H1 (cell line): ENCODE data around the gene GBP2. TPM values are rescaled to one million over a fixed set of nuclear protein-coding genes. Genes with fewer than 3 reads are reported as not detected.

Experiments used
- CTCF ChIA-PET: fragments of 300-600 bp; sonication (Branson Sonifier 250); formaldehyde crosslinking; loops from one replicate; lab custom pipeline; 2021; ENCODE audit not compliant: partially characterized antibody; lab: Charles Lee
- POLR2A ChIA-PET: fragments of 300-600 bp; sonication (Branson Sonifier 250); formaldehyde crosslinking; loops from one replicate; lab custom pipeline; 2021; ENCODE audit warnings: inconsistent platforms; ENCODE audit not compliant: partially characterized antibody; lab: Charles Lee
- DNase-seq, 2 experiments: peaks; one replicate each; pipeline versions ENCODE4 v3.0.0 to v3.0.0-alpha.2; 2010 to 2022; ENCODE audit warnings: low spot score in 2 of 2, low read depth in 1 of 2, mixed read lengths in 1 of 2
- FAIRE-seq: peaks from 2 replicates; lab custom pipeline; 2011; peaks lifted over from hg19 to GRCh38; lab: Jason Lieb, UNC
- H2AFZ ChIP-seq: 2 replicates; pipeline ENCODE4 v1.8.1; 2012; ENCODE audit warnings: low read length, inconsistent platforms
- H2AK5ac ChIP-seq: 2 replicates; pipeline ENCODE4 v1.6.1; 2013; ENCODE audit warnings: low read depth, low read length
- H2BK120ac ChIP-seq: replicated peaks from 2 replicates; pipeline ENCODE3; 2013; ENCODE audit warnings: low read depth, low read length, inconsistent platforms
- H2BK12ac ChIP-seq: 2 replicates; pipeline ENCODE4 v1.6.1; 2013; ENCODE audit warnings: low read depth, low read length
- H2BK15ac ChIP-seq: 2 replicates; pipeline ENCODE4 v1.6.1; 2013; ENCODE audit warnings: low read length
- H2BK20ac ChIP-seq: 2 replicates; pipeline ENCODE4 v1.6.1; 2013; ENCODE audit warnings: low read length
- H2BK5ac ChIP-seq: 2 replicates; pipeline ENCODE4 v1.6.1; 2013; ENCODE audit warnings: low read depth, low read length
- H3K14ac ChIP-seq: 2 replicates; pipeline ENCODE4 v1.6.1; 2013; ENCODE audit warnings: inconsistent platforms; ENCODE audit not compliant: insufficient read length
- H3K18ac ChIP-seq: 2 replicates; pipeline ENCODE4 v1.6.1; 2013; ENCODE audit warnings: low read length; ENCODE audit errors: extremely low read depth
- H3K23ac ChIP-seq: 2 replicates; pipeline ENCODE4 v1.6.1; 2013; ENCODE audit warnings: inconsistent platforms; ENCODE audit not compliant: insufficient read length
- H3K23me2 ChIP-seq: 2 replicates; pipeline ENCODE4 v1.6.1; 2013; ENCODE audit warnings: low read depth, low read length
- H3K27ac ChIP-seq: 2 replicates; pipeline ENCODE4 v1.6.1; 2011; ENCODE audit warnings: low read depth, low read length, inconsistent platforms
- H3K27me3 ChIP-seq, 4 experiments: replicated peaks in 1 of 4; 1 replicate in 1 of 4; 2 replicates in 3 of 4; pipeline versions ENCODE4 v1.6.1 to v1.8.1; 2011 to 2013; ENCODE audit warnings: low read length in 3 of 4, mild to moderate bottlenecking in 3 of 4, inconsistent platforms in 2 of 4, mixed read lengths in 2 of 4, moderate library complexity in 1 of 4; ENCODE audit not compliant: control insufficient read depth in 3 of 4, insufficient read depth in 3 of 4; ENCODE audit errors: extremely low read depth in 1 of 4
- H3K36me3 ChIP-seq, 4 experiments: 2 replicates each; pipeline versions ENCODE4 v1.6.1 to v1.8.1; 2011 to 2013; ENCODE audit warnings: mild to moderate bottlenecking in 4 of 4, low read length in 3 of 4, moderate library complexity in 2 of 4, control low read depth in 1 of 4, inconsistent platforms in 1 of 4; ENCODE audit not compliant: insufficient read depth in 4 of 4, control insufficient read depth in 2 of 4
- H3K4ac ChIP-seq: replicated peaks from 2 replicates; pipeline ENCODE3; 2013; ENCODE audit warnings: low read length, low read depth, mixed read lengths, inconsistent platforms; ENCODE audit not compliant: insufficient read length
- H3K4me1 ChIP-seq, 4 experiments: replicated peaks in 1 of 4; 1 replicate in 1 of 4; 2 replicates in 3 of 4; pipeline versions ENCODE4 v1.6.1 to v1.8.1; 2011 to 2013; ENCODE audit warnings: low read length in 3 of 4, inconsistent platforms in 2 of 4, mixed read lengths in 1 of 4; ENCODE audit not compliant: insufficient read depth in 4 of 4, control insufficient read depth in 3 of 4
- H3K4me2 ChIP-seq, 2 experiments: 2 replicates each; pipeline versions ENCODE4 v1.6.1 to v1.8.1; 2011 to 2013; ENCODE audit warnings: low read depth in 2 of 2, low read length in 2 of 2, control low read depth in 1 of 2, inconsistent platforms in 1 of 2, mild to moderate bottlenecking in 1 of 2; ENCODE audit not compliant: insufficient read depth in 1 of 2
- H3K4me3 ChIP-seq, 4 experiments: fragments of 200-600, 300-600 bp in 1 of 4; sonication (generic), shearing (Covaris generic), sonication (Bioruptor Twin) in 1 of 4; 2 replicates each; pipeline versions ENCODE4 v1.5.1 to v1.8.1; 2011 to 2016; ENCODE audit warnings: low read length in 4 of 4, low read depth in 3 of 4, control low read depth in 2 of 4, inconsistent platforms in 2 of 4, mild to moderate bottlenecking in 2 of 4, mixed read lengths in 1 of 4, moderate library complexity in 1 of 4; ENCODE audit not compliant: insufficient read depth in 2 of 4; ENCODE audit errors: extremely low read depth in 1 of 4
- H3K56ac ChIP-seq: replicated peaks from 2 replicates; pipeline ENCODE3; 2013; ENCODE audit warnings: low read depth, mild to moderate bottlenecking, mixed read lengths, low read length, inconsistent platforms; ENCODE audit not compliant: insufficient read length
- H3K79me1 ChIP-seq: 2 replicates; pipeline ENCODE4 v1.6.1; 2013; ENCODE audit warnings: low read depth, low read length, control low read depth
- H3K79me2 ChIP-seq, 2 experiments: 2 replicates each; pipeline versions ENCODE4 v1.6.1 to v1.8.1; 2012 to 2013; ENCODE audit warnings: low read length in 2 of 2, mild to moderate bottlenecking in 2 of 2, inconsistent platforms in 1 of 2; ENCODE audit not compliant: insufficient read depth in 2 of 2, control insufficient read depth in 1 of 2
- H3K9ac ChIP-seq, 4 experiments: replicated peaks in 1 of 4; 1 replicate in 1 of 4; 2 replicates in 3 of 4; pipeline versions ENCODE4 v1.6.1 to v1.8.1; 2011 to 2013; ENCODE audit warnings: low read depth in 3 of 4, low read length in 3 of 4, control low read depth in 2 of 4, mild to moderate bottlenecking in 2 of 4, moderate library complexity in 2 of 4, inconsistent platforms in 1 of 4; ENCODE audit errors: extremely low read depth in 1 of 4
- H3K9me3 ChIP-seq, 2 experiments: 2 replicates each; pipeline versions ENCODE4 v1.6.1 to v1.8.1; 2012 to 2013; ENCODE audit warnings: mild to moderate bottlenecking in 2 of 2, moderate library complexity in 2 of 2, control low read depth in 1 of 2, inconsistent platforms in 1 of 2, low read depth in 1 of 2, low read length in 1 of 2, mixed read lengths in 1 of 2; ENCODE audit not compliant: insufficient read depth in 2 of 2
- H4K20me1 ChIP-seq, 2 experiments: replicated peaks in 1 of 2; 2 replicates each; pipeline versions ENCODE3 to v1.8.1; 2011 to 2013; ENCODE audit warnings: inconsistent platforms in 2 of 2, low read length in 2 of 2, mild to moderate bottlenecking in 1 of 2; ENCODE audit not compliant: insufficient read depth in 2 of 2, control insufficient read depth in 1 of 2
- H4K5ac ChIP-seq: 2 replicates; pipeline ENCODE4 v1.6.1; 2013; ENCODE audit warnings: low read length, low read depth, mixed read lengths, inconsistent platforms; ENCODE audit not compliant: insufficient read length
- H4K8ac ChIP-seq: 2 replicates; pipeline ENCODE4 v1.8.0; 2013; ENCODE audit warnings: mild to moderate bottlenecking, moderate library complexity, low read length, inconsistent platforms; ENCODE audit not compliant: insufficient read depth; ENCODE audit errors: extremely low read depth
- H4K91ac ChIP-seq: replicated peaks from 2 replicates; pipeline ENCODE3; 2013; ENCODE audit warnings: low read length, mixed read lengths, inconsistent platforms; ENCODE audit not compliant: insufficient read length
- ASH2L ChIP-seq: fragments of 200-600, 300-600 bp; sonication (generic); IDR thresholded peaks from one replicate; pipeline ENCODE4 v1.7.1; 2017; ENCODE audit warnings: low read length
- CHD1 ChIP-seq: IDR thresholded peaks from 2 replicates; pipeline ENCODE4 v1.6.1; 2012; ENCODE audit warnings: low read depth, low read length, improper control_type of control experiment
- CHD2 ChIP-seq: IDR thresholded peaks from 2 replicates; pipeline ENCODE4 v1.6.1; 2012; ENCODE audit warnings: low read length, improper control_type of control experiment
- E2F6 ChIP-seq: IDR thresholded peaks from 2 replicates; pipeline ENCODE4 v1.6.1; 2012; ENCODE audit warnings: inconsistent platforms
- EP300 ChIP-seq, 2 experiments: IDR thresholded peaks; 1 replicate in 1 of 2; 2 replicates in 1 of 2; pipeline ENCODE4 v1.6.1; 2011 to 2012; ENCODE audit warnings: low read depth in 2 of 2, low read length in 2 of 2, mild to moderate bottlenecking in 2 of 2, borderline replicate concordance in 1 of 2, inconsistent platforms in 1 of 2, moderate library complexity in 1 of 2
- RNF2 ChIP-seq: fragments of 200-900, 300-1000 bp; sonication (generic); IDR thresholded peaks from 2 replicates; pipeline ENCODE4 v1.7.1; 2016; ENCODE audit warnings: borderline replicate concordance, low read depth, mild to moderate bottlenecking, antibody characterized with exemption, low read length; ENCODE audit not compliant: poor library complexity, severe bottlenecking; ENCODE audit errors: missing control alignments
- TCF12 ChIP-seq: IDR thresholded peaks from 2 replicates; pipeline ENCODE4 v1.6.1; 2011; ENCODE audit warnings: low read depth, mild to moderate bottlenecking, low read length
- WGBS, 2 experiments: shearing (Covaris generic) in 1 of 2; methylation state at CpG; one replicate each; pipeline versions ENCODE4 v1.1.6 to v1.1.7; 2013 to 2015; ENCODE audit warnings: low lambda C conversion rate in 2 of 2, mixed read lengths in 2 of 2, inconsistent platforms in 1 of 2, low coverage in 1 of 2, missing lambda C conversion rate in 1 of 2; ENCODE audit not compliant: insufficient replicate concordance in 2 of 2, insufficient coverage in 1 of 2, insufficient read length in 1 of 2; ENCODE audit errors: extremely low coverage in 1 of 2, missing lambda C conversion rate in 1 of 2; 5-methylcytosine and 5-hydroxymethylcytosine counted together
- polyA plus RNA-seq, 7 experiments: library from polyadenylated mRNA; depleted of rRNA in 3 of 7; stranded (reverse) in 5 of 7; unstranded in 2 of 7; fragments of >200 nt in 5 of 7; fragments of 200-250 nt in 2 of 7; gene quantifications; 1 replicate in 5 of 7; 2 replicates in 1 of 7; 4 replicates in 1 of 7; pipeline versions ENCODE4 v1.2.1 to v1.2.3, GENCODE V29; 2011 to 2013; ENCODE audit warnings: missing spikeins in 2 of 7, mixed read lengths in 2 of 7
- total RNA-seq: library from RNA; stranded (reverse); fragmentation: NEBNext Ultra II Directional; extraction: Animal tissue kit (Norgen Biotek cat#: 25700); gene quantifications from 2 replicates; pipeline ENCODE4 v1.2.1, GENCODE V29; 2021

GBP2 gene
- total and polyA plus RNA-seq, 2 of the 8 experiments (the other 6 are each of a cell fraction or from before 2014, with no cell fraction given), result not detected

DNA sequence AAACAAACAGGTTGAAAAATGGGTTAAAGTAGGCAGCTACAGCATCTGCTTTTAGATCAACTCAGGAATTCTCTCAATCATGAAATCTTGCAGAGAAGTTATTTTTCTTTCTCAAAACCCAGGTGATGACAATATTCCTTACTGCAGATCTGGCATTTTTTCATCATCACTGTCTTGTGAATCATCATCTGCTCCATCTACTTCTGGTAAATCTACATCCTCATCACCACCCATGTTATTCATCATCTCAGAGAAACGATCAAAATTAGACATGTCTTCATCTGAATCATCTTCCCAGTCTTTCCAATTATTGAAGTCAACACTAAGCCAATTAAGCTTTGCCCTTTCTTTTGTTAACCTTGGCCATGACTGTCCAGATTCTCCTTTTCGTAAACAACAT lies 21.8 kb downstream of the GBP2 start:
- H3K36me3 ChIP-seq, result no peaks in the 10 kb centered on the region
- TF ChIP-seq E2F6, result no peak
- TF ChIP-seq CHD2, result no peak
- no peak for TF ChIP-seq CHD1
- TF ChIP-seq RNF2, result no peak
- TF ChIP-seq EP300 (IDR thresholded peaks at IDR 0.05; ENCODE audit: borderline replicate concordance in 1 of 2, low read depth in 2 of 2, low read length in 2 of 2), result no peak
- TF ChIP-seq TCF12, result no peak
- no peak for TF ChIP-seq ASH2L
- TF ChIP-seq, all 59 proteins: peak for 0
- Histone ChIP-seq H2BK15ac (no peak overlapping the region), H3K4ac (no peak overlapping the region), H3K9ac (no peak overlapping the region), H3K9me3 (no peaks in the 10 kb centered on the region), H2BK12ac (no peak overlapping the region), H3K27me3 (no peaks in the 10 kb centered on the region), H4K8ac (no peak overlapping the region), H3K4me1 (peaks cover 0 to 2% (median 0%) of the 10 kb centered on the region in 4 experiments; a peak in 1 of 7 replicates), H2BK20ac (no peak overlapping the region), H2BK5ac (no peak overlapping the region), H3K27ac (no peak overlapping the region), H3K23ac (no peak overlapping the region), H2BK120ac (no peak overlapping the region), H4K20me1 (no peaks in the 10 kb centered on the region), H3K56ac (no peak overlapping the region), H3K79me2 (no peaks in the 10 kb centered on the region), H3K23me2 (no peaks in the 10 kb centered on the region), H2AFZ (no peak overlapping the region), H3K79me1 (no peaks in the 10 kb centered on the region), H3K4me2 (no peak overlapping the region), H3K4me3 (no peak overlapping the region), H3K14ac (no peak overlapping the region), H3K18ac (no peak overlapping the region), H2AK5ac (no peak overlapping the region), H4K5ac (no peak overlapping the region), H4K91ac (no peak overlapping the region)
- no peak for FAIRE-seq
- 92% methylated on average over 2 of the region's 2 CpGs; no CpG with 5 or more reads in 1 of the 2 experiments for WGBS, 2 experiments
- POLR2A ChIA-PET, result no interaction called here
- DNase-seq, result no peak
- CTCF ChIA-PET, result no interaction called here
